ENCODE results near the gene MAP3K7. TPM values are rescaled to one million over a fixed set of nuclear protein-coding genes. Genes with fewer than 3 reads are reported as not detected.

Gene MAP3K7
- total and polyA plus RNA-seq, 2 experiments from 2014 or later, result 33.2 to 47.1 TPM

- TF ChIP-seq REST (IDR thresholded peaks at IDR 0.05; ENCODE audit: unreplicated experiment) (no peak), JUNB (IDR thresholded peaks at IDR 0.05; ENCODE audit: unreplicated experiment) (no peak), POLR2AphosphoS5 (IDR thresholded peaks at IDR 0.05; ENCODE audit: low read depth) (no peak), EZH2phosphoT487 (IDR thresholded peaks at IDR 0.05; ENCODE audit: unreplicated experiment) (no peak)
These were observed 72.4 kb downstream of the MAP3K7 start (continued) for GRCh38 chr6:90514496-90514895.

DNA sequence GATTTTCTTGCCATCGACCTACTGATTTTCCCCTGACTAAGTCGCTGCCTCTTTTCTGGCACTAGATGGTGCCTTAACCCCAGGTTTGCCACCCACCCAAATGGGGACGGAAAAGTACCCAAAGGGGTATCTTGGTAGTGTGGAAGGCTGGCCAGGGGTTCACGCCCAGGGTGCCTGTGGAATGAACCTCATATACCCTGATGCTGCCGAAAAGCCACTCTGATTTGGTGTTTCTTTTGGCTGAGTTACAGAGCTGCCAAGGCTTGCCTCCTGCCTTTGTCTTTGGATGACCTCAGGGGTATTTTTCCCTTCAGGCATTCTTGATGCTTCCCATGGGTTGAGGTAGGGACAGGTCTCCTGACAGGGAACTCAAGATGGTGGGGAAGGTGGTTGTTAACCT is 78.1 kb downstream of the MAP3K7 start:
- DNase-seq (ENCODE audit: low spot score), result peak; percentile 75
- Histone ChIP-seq H4K20me1 (replicated peaks; ENCODE audit: insufficient read depth) (no peaks in the 10 kb centered on the region), H3K79me2 (replicated peaks; ENCODE audit: insufficient read depth) (no peaks in the 10 kb centered on the region), H3K4me1 (ENCODE audit: insufficient read depth) (no peaks in the 10 kb centered on the region), H3F3A (replicated peaks; ENCODE audit: low read depth) (no peaks in the 10 kb centered on the region), H3K9me2 (ENCODE audit: insufficient read depth) (no peaks in the 10 kb centered on the region), H3K27ac (ENCODE audit: low read depth) (no peak overlapping the region), H3K4me3 (no peak overlapping the region), H3K27me3 (ENCODE audit: insufficient read depth) (no peaks in the 10 kb centered on the region), H2AFZ (no peak overlapping the region), H3K4me2 (no peak overlapping the region), H3K36me3 (ENCODE audit: insufficient read depth) (no peaks in the 10 kb centered on the region)
- Mint-ChIP-seq H3K4me3 (no peak overlapping the region), H3K4me1 (peaks cover 8% of the 10 kb centered on the region; the same call in 2 of the 3 replicates), H3K27me3 (ENCODE audit: insufficient read depth, low read depth, poor library complexity) (peaks cover 2% of the 10 kb centered on the region), H3K9me3 (no peaks in the 10 kb centered on the region), H3K27ac (0 out of 2 replicates have a peak overlapping the region, but pooled peaks have one; percentile 43), H3K36me3 (ENCODE audit: low read depth) (no peaks in the 10 kb centered on the region)
- TF ChIP-seq, protein P1, sequence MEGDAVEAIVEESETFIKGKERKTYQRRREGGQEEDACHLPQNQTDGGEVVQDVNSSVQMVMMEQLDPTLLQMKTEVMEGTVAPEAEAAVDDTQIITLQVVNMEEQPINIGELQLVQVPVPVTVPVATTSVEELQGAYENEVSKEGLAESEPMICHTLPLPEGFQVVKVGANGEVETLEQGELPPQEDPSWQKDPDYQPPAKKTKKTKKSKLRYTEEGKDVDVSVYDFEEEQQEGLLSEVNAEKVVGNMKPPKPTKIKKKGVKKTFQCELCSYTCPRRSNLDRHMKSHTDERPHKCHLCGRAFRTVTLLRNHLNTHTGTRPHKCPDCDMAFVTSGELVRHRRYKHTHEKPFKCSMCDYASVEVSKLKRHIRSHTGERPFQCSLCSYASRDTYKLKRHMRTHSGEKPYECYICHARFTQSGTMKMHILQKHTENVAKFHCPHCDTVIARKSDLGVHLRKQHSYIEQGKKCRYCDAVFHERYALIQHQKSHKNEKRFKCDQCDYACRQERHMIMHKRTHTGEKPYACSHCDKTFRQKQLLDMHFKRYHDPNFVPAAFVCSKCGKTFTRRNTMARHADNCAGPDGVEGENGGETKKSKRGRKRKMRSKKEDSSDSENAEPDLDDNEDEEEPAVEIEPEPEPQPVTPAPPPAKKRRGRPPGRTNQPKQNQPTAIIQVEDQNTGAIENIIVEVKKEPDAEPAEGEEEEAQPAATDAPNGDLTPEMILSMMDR (conservative IDR thresholded peaks at IDR 0.05; ENCODE audit: low read depth in 2 of 2), result peak; percentile 74 to 91
- 0 out of 2 replicates have a peak, but pooled peaks have one; percentile 15 for TF ChIP-seq ZNF462 (CRISPR knock-in tag; IDR thresholded peaks at IDR 0.05)
- no peak for TF ChIP-seq POLR2AphosphoS5 (IDR thresholded peaks at IDR 0.05; ENCODE audit: low read depth)
- no peak for TF ChIP-seq NANOG (IDR thresholded peaks at IDR 0.05; ENCODE audit: borderline replicate concordance)
- TF ChIP-seq ZNF114 (CRISPR knock-in tag; IDR thresholded peaks at IDR 0.05), result no peak
- TF ChIP-seq, protein P2, sequence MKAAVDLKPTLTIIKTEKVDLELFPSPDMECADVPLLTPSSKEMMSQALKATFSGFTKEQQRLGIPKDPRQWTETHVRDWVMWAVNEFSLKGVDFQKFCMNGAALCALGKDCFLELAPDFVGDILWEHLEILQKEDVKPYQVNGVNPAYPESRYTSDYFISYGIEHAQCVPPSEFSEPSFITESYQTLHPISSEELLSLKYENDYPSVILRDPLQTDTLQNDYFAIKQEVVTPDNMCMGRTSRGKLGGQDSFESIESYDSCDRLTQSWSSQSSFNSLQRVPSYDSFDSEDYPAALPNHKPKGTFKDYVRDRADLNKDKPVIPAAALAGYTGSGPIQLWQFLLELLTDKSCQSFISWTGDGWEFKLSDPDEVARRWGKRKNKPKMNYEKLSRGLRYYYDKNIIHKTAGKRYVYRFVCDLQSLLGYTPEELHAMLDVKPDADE (IDR thresholded peaks at IDR 0.05), result no peak
- no peak for TF ChIP-seq EZH2phosphoT487 (IDR thresholded peaks at IDR 0.05; ENCODE audit: unreplicated experiment)
- ATAC-seq, result peak; percentile 94

Measured in GM23338 (cell line).